HepG2 (cell line): Measurements from ENCODE around the gene APOM. TPM values are rescaled to one million over a fixed set of nuclear protein-coding genes. Genes with fewer than 3 reads are reported as not detected.

Source experiments
- HNF4G ChIP-seq, 2 experiments: sonication (generic) in 1 of 2; formaldehyde crosslinking in 1 of 2; IDR thresholded peaks; 2 replicates each; pipeline versions ENCODE4 v1.4.0 to v1.6.1; 2011 to 2020; ENCODE audit warnings: borderline replicate concordance in 2 of 2, low read depth in 2 of 2, mild to moderate bottlenecking in 2 of 2, low read length in 1 of 2, missing genetic modification reagents in 1 of 2, moderate library complexity in 1 of 2
- HOXA5 ChIP-seq: sonication (generic); formaldehyde crosslinking; IDR thresholded peaks from 2 replicates; pipeline ENCODE4 v1.4.0; 2020; ENCODE audit warnings: missing genetic modification reagents
- MIXL1 ChIP-seq: IDR thresholded peaks from 2 replicates; pipeline ENCODE4 v1.6.1; 2016
- RCOR2 ChIP-seq: IDR thresholded peaks from 2 replicates; pipeline ENCODE4 v1.6.1; 2016; ENCODE audit warnings: missing biosample characterization, missing genetic modification reagents
- SPEN ChIP-seq: sonication (generic); formaldehyde crosslinking; IDR thresholded peaks from 2 replicates; pipeline ENCODE4 v1.5.1; 2020; ENCODE audit warnings: low read depth, mild to moderate bottlenecking, missing genetic modification reagents
- ZFAT ChIP-seq: sonication (generic); formaldehyde crosslinking; conservative IDR thresholded peaks from 2 replicates; pipeline ENCODE4 v1.8.1; 2023; ENCODE audit warnings: missing genetic modification reagents, inconsistent platforms
- ZKSCAN5 ChIP-seq: sonication (generic); formaldehyde crosslinking; IDR thresholded peaks from 2 replicates; pipeline ENCODE4 v1.5.1; 2020; ENCODE audit warnings: mild to moderate bottlenecking, missing genetic modification reagents
- ZNF180 ChIP-seq: sonication (generic); formaldehyde crosslinking; IDR thresholded peaks from 2 replicates; pipeline ENCODE4 v1.4.0; 2020; ENCODE audit warnings: low read depth, missing genetic modification reagents, borderline replicate concordance
- ZNF256 ChIP-seq: sonication (generic); formaldehyde crosslinking; conservative IDR thresholded peaks from 2 replicates; pipeline ENCODE4 v1.4.0; 2020; ENCODE audit warnings: missing genetic modification reagents
- ZNF678 ChIP-seq: sonication (generic); formaldehyde crosslinking; IDR thresholded peaks from 2 replicates; pipeline ENCODE4 v1.4.0; 2020; ENCODE audit warnings: mild to moderate bottlenecking, missing genetic modification reagents
- polyA plus RNA-seq, 8 experiments: library from polyadenylated mRNA; depleted of rRNA in 3 of 8; stranded (reverse) in 7 of 8; unstranded in 1 of 8; fragments of >200 nt; fragmentation: Illumina TruSeq in 4 of 8; extraction: Trizol in 4 of 8; gene quantifications; 2 replicates each; pipeline versions ENCODE4 v1.2.1 to v1.2.3, GENCODE V29; 2011 to 2016; ENCODE audit warnings: low read depth in 4 of 8, missing spikeins in 1 of 8, mixed read lengths in 1 of 8; ENCODE audit not compliant: insufficient read depth in 1 of 8
- total RNA-seq, 5 experiments: library from RNA; depleted of rRNA; stranded (reverse); fragments of >200 nt; fragmentation: Illumina TruSeq; extraction: Trizol; gene quantifications; 2 replicates each; pipeline ENCODE4 v1.2.3, GENCODE V29; 2016; ENCODE audit warnings: low read depth in 1 of 5
- TF ChIP-seq, protein P1 (sequence below): sonication (generic); formaldehyde crosslinking; conservative IDR thresholded peaks from 2 replicates; pipeline ENCODE4 v1.4.0; 2020; ENCODE audit warnings: missing genetic modification reagents
- TF ChIP-seq, protein P2 (sequence below): IDR thresholded peaks from 2 replicates; pipeline ENCODE4 v1.6.1; 2016; ENCODE audit warnings: missing biosample characterization, missing genetic modification reagents, low read depth
- TF ChIP-seq, protein P3 (sequence below): sonication (generic); formaldehyde crosslinking; IDR thresholded peaks from 2 replicates; pipeline ENCODE4 v1.5.1; 2020; ENCODE audit warnings: mild to moderate bottlenecking, missing genetic modification reagents
- TF ChIP-seq, protein P4 (sequence below): sonication (generic); formaldehyde crosslinking; IDR thresholded peaks from 2 replicates; pipeline ENCODE4 v1.5.0; 2020; ENCODE audit warnings: missing genetic modification reagents
- TF ChIP-seq, protein P5 (sequence below): sonication (generic); formaldehyde crosslinking; IDR thresholded peaks from 2 replicates; pipeline ENCODE4 v1.5.0; 2020; ENCODE audit warnings: missing genetic modification reagents

The APOM gene
- total and polyA plus RNA-seq, 2 of the 13 experiments (the other 11 are each of a cell fraction or from before 2014, with no cell fraction given) = 98.2 to 1,140 TPM

DNA sequence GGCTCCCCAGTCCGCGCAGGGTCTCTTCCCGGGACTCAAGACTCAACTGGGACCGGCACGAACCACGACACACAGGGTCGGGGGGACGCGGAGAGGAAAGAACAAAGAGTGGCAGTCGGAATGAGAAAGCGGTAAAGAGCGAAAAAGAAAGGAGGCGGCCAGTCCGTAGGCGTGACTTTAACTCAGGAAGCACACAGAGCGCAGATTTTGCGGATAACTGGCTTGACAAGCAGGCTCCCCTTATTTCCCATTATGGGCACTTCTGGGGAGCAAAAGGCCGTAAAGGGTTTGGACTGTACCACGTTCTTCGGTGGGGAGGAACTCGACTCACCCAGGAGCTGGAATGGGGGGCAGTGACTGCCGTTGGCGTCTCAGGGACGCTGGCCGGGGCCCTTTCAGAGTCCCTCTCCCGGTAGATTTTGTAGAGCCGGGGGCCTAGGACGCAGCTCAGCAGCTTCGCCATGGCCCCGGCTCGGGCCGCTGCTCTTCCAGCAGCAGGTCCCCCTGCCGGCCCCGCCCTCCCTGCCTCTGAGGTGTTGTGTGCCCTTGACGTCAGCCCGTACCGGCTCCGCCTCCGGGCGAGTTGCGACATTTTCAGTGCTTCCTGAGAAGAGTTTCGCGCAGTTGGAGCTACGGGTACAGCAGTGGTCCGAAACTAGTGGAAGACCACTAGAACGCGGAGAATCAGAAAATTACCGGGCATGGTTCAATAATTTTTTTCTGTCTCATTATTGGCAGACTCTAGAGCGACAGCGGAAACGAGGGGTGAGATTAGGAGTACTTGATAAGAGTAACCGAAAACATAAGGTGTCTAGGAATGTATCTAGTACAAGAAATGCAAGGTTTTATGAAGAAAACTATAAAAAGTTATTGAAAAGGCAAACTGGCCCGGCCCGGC lies 47.4 kb downstream of the APOM start, which contains the start of gene ABHD16A (continued):
- TF ChIP-seq, protein P1, sequence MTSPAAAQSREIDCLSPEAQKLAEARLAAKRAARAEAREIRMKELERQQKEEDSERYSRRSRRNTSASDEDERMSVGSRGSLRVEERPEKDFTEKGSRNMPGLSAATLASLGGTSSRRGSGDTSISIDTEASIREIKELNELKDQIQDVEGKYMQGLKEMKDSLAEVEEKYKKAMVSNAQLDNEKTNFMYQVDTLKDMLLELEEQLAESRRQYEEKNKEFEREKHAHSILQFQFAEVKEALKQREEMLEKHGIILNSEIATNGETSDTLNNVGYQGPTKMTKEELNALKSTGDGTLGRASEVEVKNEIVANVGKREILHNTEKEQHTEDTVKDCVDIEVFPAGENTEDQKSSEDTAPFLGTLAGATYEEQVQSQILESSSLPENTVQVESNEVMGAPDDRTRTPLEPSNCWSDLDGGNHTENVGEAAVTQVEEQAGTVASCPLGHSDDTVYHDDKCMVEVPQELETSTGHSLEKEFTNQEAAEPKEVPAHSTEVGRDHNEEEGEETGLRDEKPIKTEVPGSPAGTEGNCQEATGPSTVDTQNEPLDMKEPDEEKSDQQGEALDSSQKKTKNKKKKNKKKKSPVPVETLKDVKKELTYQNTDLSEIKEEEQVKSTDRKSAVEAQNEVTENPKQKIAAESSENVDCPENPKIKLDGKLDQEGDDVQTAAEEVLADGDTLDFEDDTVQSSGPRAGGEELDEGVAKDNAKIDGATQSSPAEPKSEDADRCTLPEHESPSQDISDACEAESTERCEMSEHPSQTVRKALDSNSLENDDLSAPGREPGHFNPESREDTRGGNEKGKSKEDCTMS (CRISPR knock-in tag) = no peak
- TF ChIP-seq SPEN (peak; percentile 93), ZKSCAN5 (CRISPR knock-in tag) (no peak), RCOR2 (CRISPR knock-in tag) (no peak; the same call in 1 of the 2 replicates), ZNF180 (CRISPR knock-in tag) (no peak), ZNF256 (CRISPR knock-in tag) (no peak), HOXA5 (peak; percentile 75; the same call in 1 of the 2 replicates), ZNF678 (CRISPR knock-in tag) (no peak), ZFAT (CRISPR knock-in tag) (no peak), MIXL1 (CRISPR knock-in tag) (peak; percentile 66), HNF4G (IDR thresholded peaks at IDR 0.05; ENCODE audit: borderline replicate concordance, low read depth, low read length) (peak; percentile 63; the same call in 1 of the 2 replicates), HNF4G (CRISPR knock-in tag; IDR thresholded peaks at IDR 0.05; ENCODE audit: borderline replicate concordance, low read depth) (0 out of 2 replicates have a peak, but pooled peaks have one; percentile 35)
- TF ChIP-seq, protein P2, sequence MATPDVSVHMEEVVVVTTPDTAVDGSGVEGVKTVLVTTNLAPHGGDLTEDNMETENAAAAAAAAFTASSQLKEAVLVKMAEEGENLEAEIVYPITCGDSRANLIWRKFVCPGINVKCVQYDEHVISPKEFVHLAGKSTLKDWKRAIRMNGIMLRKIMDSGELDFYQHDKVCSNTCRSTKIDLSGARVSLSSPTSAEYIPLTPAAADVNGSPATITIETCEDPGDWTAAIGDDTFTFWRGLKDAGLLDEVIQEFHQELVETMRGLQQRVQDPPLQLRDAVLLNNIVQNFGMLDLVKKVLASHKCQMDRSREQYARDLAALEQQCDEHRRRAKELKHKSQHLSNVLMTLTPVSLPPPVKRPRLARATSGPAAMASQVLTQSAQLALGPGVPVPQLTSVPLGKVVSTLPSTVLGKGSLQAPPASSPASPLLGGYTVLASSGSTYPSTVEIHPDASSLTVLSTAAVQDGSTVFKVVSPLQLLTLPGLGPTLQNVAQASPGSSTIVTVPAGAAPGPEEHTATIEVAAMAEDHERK (CRISPR knock-in tag) = peak; percentile 51
- TF ChIP-seq, protein P3, sequence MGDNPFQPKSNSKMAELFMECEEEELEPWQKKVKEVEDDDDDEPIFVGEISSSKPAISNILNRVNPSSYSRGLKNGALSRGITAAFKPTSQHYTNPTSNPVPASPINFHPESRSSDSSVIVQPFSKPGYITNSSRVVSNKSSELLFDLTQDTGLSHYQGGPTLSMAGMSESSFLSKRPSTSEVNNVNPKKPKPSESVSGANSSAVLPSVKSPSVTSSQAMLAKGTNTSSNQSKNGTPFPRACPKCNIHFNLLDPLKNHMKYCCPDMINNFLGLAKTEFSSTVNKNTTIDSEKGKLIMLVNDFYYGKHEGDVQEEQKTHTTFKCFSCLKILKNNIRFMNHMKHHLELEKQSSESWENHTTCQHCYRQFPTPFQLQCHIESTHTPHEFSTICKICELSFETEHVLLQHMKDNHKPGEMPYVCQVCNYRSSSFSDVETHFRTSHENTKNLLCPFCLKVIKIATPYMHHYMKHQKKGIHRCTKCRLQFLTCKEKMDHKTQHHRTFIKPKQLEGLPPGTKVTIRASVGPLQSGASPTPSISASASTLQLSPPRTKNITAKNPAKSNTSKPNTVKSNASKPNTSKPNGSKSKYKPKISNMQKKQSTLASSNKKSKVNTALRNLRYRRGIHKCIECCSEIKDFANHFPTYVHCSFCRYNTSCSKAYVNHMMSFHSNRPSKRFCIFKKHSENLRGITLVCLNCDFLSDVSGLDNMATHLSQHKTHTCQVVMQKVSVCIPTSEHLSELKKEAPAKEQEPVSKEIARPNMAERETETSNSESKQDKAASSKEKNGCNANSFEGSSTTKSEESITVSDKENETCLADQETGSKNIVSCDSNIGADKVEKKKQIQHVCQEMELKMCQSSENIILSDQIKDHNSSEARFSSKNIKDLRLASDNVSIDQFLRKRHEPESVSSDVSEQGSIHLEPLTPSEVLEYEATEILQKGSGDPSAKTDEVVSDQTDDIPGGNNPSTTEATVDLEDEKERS (CRISPR knock-in tag) = peak; percentile 74; the same call in 1 of the 2 replicates
- TF ChIP-seq, protein P4, sequence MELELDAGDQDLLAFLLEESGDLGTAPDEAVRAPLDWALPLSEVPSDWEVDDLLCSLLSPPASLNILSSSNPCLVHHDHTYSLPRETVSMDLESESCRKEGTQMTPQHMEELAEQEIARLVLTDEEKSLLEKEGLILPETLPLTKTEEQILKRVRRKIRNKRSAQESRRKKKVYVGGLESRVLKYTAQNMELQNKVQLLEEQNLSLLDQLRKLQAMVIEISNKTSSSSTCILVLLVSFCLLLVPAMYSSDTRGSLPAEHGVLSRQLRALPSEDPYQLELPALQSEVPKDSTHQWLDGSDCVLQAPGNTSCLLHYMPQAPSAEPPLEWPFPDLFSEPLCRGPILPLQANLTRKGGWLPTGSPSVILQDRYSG (CRISPR knock-in tag) = peak; percentile 36; the same call in 1 of the 2 replicates
- TF ChIP-seq, protein P5, sequence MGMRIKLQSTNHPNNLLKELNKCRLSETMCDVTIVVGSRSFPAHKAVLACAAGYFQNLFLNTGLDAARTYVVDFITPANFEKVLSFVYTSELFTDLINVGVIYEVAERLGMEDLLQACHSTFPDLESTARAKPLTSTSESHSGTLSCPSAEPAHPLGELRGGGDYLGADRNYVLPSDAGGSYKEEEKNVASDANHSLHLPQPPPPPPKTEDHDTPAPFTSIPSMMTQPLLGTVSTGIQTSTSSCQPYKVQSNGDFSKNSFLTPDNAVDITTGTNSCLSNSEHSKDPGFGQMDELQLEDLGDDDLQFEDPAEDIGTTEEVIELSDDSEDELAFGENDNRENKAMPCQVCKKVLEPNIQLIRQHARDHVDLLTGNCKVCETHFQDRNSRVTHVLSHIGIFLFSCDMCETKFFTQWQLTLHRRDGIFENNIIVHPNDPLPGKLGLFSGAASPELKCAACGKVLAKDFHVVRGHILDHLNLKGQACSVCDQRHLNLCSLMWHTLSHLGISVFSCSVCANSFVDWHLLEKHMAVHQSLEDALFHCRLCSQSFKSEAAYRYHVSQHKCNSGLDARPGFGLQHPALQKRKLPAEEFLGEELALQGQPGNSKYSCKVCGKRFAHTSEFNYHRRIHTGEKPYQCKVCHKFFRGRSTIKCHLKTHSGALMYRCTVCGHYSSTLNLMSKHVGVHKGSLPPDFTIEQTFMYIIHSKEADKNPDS (CRISPR knock-in tag) = 0 out of 2 replicates have a peak, but pooled peaks have one; percentile 44
